ACHN (cell line): ENCODE results near the gene GLYATL1B.
A peak's percentile ranks its signal among the peaks of the same experiment; 100 is the strongest.

ENCODE experiments used
- DNase-seq: peaks from one replicate; pipeline ENCODE4 v3.0.0-alpha.2; 2015
- in situ Hi-C: cut with HindIII; loops from 2 replicates; pipeline ENCODE4 v1.10.0; 2017; ENCODE audit warnings: low sequenced_read_pairs, low pct_ligation_motif_present, low pct_unique_long_range_greater_than_20kb

Gene GLYATL1B

DNA sequence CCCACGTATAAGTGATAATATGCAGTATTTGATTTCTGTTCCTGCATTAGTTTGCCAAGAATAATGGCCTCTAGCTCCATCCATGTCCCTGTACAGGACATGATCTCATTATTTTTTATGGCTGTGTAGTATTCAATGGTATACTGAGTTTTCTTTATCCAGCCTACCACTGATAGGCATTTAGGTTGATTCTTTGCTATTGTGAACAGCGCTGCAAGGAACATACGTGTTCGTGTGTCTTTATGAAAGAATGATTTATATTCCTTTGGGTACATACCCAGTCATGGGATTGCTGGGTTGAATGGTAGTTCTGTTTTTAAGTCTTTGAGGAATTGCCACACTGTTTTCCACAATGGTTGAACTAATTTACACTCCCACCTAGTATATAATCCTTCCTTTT is 55.1 kb downstream of the GLYATL1B start:
- no peak for DNase-seq
- in situ Hi-C loops: no loop called here

DNA sequence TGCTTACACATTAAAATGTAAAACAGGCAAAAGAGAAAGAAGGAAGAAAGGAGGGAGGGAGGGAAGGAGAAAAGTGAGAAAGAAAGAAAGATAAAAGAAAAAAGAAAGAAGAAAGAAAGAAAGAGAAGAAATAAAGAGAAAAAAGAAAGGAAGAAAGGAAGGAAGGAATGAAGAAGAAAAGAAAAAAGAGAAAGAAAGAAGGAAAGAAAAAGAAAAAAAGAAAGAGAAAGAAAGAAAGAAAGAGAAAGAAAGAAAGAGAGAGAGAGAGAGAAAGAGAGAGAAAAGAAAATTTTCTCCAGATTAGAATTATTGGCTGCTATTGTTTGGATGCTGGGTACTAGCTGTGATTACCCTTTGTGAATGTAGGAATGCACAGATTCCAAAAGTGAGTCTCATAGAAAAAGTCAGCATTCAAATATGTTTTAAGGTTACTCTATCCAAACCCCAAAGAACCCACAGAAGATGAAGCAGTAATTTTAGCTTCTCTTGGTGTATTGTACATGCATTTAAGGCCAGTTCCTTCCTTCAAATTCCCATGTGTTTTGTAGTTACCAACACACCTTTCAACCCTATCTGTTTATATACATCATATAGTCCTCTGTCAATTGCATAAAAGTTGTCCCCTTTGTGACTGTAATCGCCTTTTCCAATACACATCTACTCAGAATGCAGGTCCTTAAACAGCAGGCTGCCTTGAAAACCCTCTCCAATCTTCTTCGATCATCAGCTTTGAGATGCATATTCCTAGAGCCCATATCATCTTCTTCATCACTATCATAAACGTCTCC is 55.8 kb downstream of the GLYATL1B start:
- in situ Hi-C loops: no loop called here

DNA sequence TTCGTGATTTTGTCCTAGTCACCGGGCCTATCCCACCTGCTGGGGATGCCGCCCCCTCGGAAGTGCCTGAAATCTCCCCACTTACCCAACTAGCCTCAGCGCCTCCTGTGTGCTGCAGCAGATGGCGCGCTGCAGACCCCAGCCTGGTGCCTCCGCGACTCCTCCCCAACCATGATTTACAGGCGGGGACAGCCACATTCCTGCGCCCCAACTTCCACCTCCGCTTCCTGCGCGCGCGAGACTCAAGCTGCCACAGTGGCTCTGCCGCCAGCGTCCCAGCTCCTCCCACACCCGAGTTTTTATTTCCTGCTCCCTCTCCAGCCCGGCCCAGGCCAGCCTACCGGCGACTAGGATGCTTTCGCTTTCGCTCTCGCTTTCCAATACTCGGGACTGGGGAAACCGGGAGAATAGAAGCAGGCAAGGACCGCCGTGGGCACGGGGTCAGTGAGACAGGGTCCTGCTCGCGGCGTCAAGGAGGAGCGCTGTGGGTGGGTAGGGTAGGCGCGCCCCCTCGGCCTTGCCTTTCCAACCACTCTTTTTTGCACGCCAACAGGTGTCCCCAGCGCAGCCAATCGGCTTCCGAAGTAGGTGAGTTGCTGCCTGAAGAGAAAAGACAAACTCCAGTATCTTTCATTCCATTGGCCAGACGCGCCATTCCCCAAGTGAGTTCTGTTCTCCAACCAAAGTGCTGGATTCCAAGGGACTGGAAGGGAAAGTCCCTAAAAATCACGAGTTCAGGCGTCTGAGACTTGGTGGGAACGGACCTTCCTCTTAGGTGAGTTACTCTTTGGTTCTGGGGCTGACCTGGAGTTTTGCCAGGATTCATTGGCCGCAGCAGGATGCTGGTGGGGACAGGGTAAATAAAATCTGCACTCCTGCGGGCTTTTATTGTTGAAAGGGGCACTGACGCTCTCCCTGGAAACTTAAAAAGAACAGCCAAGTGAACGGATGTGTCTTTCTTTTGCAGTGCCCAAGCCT is 56.7 kb downstream of the GLYATL1B start, which contains the start of gene FAM111A:
Gene FAM111A (plus strand): TSS at position 327 of the 978 bp plus-strand sequence. CDS start 6,017 bp downstream, outside the sequence.
- in situ Hi-C loops: no loop called here

More for the DNA sequence above, 55.8 kb downstream of the GLYATL1B start:
- peak; percentile 26 for DNase-seq

DNA sequence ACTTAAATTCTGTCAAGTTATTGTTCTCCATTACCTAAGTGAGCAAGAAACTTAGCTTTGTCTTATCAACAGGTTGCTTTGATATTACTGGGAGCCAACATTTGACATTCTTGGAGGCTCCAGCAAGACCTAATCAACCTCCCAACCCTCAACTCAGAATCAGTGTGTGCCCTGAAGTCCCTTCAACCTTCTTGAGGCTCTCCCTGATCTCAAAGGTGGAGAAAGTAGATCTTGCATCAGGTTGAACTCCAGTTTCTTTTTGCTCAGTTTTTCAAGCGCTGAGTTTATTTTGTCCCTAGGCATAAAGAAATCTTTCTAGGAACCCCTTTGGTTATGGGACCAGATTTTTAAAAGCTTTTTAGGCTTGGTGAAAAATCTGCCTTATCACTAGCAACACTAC is 58.0 kb downstream of the GLYATL1B start:
- in situ Hi-C loops: no loop called here
- DNase-seq: peak; percentile 10

More for the DNA sequence above, 56.7 kb downstream of the GLYATL1B start, which contains the start of gene FAM111A:
- peak; percentile 92 for DNase-seq
